GM23338 (cell line): ENCODE results near the gene EPAS1. TPM values are rescaled to one million over a fixed set of nuclear protein-coding genes. Genes with fewer than 3 reads are reported as not detected.

Source experiments
- ATAC-seq: fragments of 200-7000 bp; cut with Tn5 transposase; 3 replicates; pipeline ENCODE4 v1.9.1; 2020
- DNase-seq: peaks from one replicate; pipeline ENCODE4 v3.0.0-alpha.2; 2015; ENCODE audit warnings: low spot score
- H2AFZ ChIP-seq: fragments of 200-600 bp; sonication (generic); 2 replicates; pipeline ENCODE4 v1.8.0; 2016; ENCODE audit warnings: antibody characterized with exemption, mild to moderate bottlenecking, moderate library complexity
- H3F3A ChIP-seq: fragments of 200-600 bp; sonication (generic); replicated peaks from 2 replicates; pipeline ENCODE4 v1.8.0; 2017; ENCODE audit warnings: antibody characterized with exemption, mixed run types, low read depth
- H3K27ac ChIP-seq: fragments of 200-600 bp; sonication (generic); 2 replicates; pipeline ENCODE4 v1.6.1; 2016; ENCODE audit warnings: low read depth
- H3K27me3 ChIP-seq: fragments of 200-600 bp; sonication (generic); 2 replicates; pipeline ENCODE4 v1.8.0; 2016; ENCODE audit warnings: mild to moderate bottlenecking, mixed run types, moderate library complexity; ENCODE audit not compliant: insufficient read depth
- H3K36me3 ChIP-seq: fragments of 200-600 bp; sonication (generic); 2 replicates; pipeline ENCODE4 v1.8.0; 2016; ENCODE audit warnings: mild to moderate bottlenecking; ENCODE audit not compliant: insufficient read depth
- H3K4me1 ChIP-seq: fragments of 200-600 bp; sonication (generic); 2 replicates; pipeline ENCODE4 v1.8.0; 2016; ENCODE audit warnings: mild to moderate bottlenecking, moderate library complexity; ENCODE audit not compliant: insufficient read depth
- H3K4me2 ChIP-seq: fragments of 200-600 bp; sonication (generic); 2 replicates; pipeline ENCODE4 v1.7.1; 2017; ENCODE audit warnings: mixed run types
- H3K4me3 ChIP-seq: fragments of 200-600 bp; sonication (generic); 2 replicates; pipeline ENCODE4 v1.6.1; 2016; ENCODE audit warnings: mixed run types
- H3K79me2 ChIP-seq: fragments of 200-600 bp; sonication (generic); replicated peaks from 2 replicates; pipeline ENCODE4 v1.8.0; 2017; ENCODE audit warnings: mild to moderate bottlenecking; ENCODE audit not compliant: insufficient read depth
- H3K9me2 ChIP-seq: fragments of 200-600 bp; sonication (generic); 2 replicates; pipeline ENCODE4 v1.8.0; 2017; ENCODE audit not compliant: insufficient read depth
- H4K20me1 ChIP-seq: fragments of 200-600 bp; sonication (generic); replicated peaks from 2 replicates; pipeline ENCODE4 v1.8.0; 2017; ENCODE audit warnings: mild to moderate bottlenecking; ENCODE audit not compliant: insufficient read depth
- H3K27ac Mint-ChIP-seq: 2 replicates; pipeline ENCODE4 v1.8.0; 2020; ENCODE audit warnings: inconsistent platforms, mild to moderate bottlenecking, moderate library complexity, mixed read lengths
- H3K27me3 Mint-ChIP-seq: 3 replicates; pipeline ENCODE4 v1.8.0; 2022; ENCODE audit warnings: low read depth, mild to moderate bottlenecking, moderate library complexity, mixed read lengths, inconsistent platforms; ENCODE audit not compliant: insufficient read depth, poor library complexity
- H3K36me3 Mint-ChIP-seq: 3 replicates; pipeline ENCODE4 v1.8.0; 2021; ENCODE audit warnings: low read depth, mild to moderate bottlenecking, inconsistent platforms, moderate library complexity, mixed read lengths
- H3K4me1 Mint-ChIP-seq: 3 replicates; pipeline ENCODE4 v1.8.0; 2020; ENCODE audit warnings: mild to moderate bottlenecking, inconsistent platforms, mixed read lengths
- H3K4me3 Mint-ChIP-seq: 3 replicates; pipeline ENCODE4 v1.8.0; 2021; ENCODE audit warnings: moderate library complexity, mild to moderate bottlenecking, inconsistent platforms, mixed read lengths
- H3K9me3 Mint-ChIP-seq: 3 replicates; pipeline ENCODE4 v1.8.0; 2020; ENCODE audit warnings: moderate library complexity, mild to moderate bottlenecking, inconsistent platforms, mixed read lengths
- CREB1 ChIP-seq: fragments of 250-450 bp; sonication (Bioruptor Pico); IDR thresholded peaks from 2 replicates; pipeline ENCODE4 v1.5.0; 2020; ENCODE audit warnings: low read depth, mild to moderate bottlenecking, moderate library complexity
- EZH2 ChIP-seq: fragments of 200-600 bp; sonication (generic); IDR thresholded peaks from one replicate; pipeline ENCODE4 v1.8.0; 2017; ENCODE audit warnings: antibody characterized with exemption, mild to moderate bottlenecking, low read depth; ENCODE audit not compliant: unreplicated experiment
- JUNB ChIP-seq: IDR thresholded peaks from one replicate; pipeline ENCODE4 v1.6.1; 2016; ENCODE audit warnings: antibody characterized with exemption; ENCODE audit not compliant: unreplicated experiment
- POLR2AphosphoS5 ChIP-seq: IDR thresholded peaks from 2 replicates; pipeline ENCODE4 v1.6.1; 2016; ENCODE audit warnings: antibody characterized with exemption, low read depth
- STAT1 ChIP-seq: IDR thresholded peaks from one replicate; pipeline ENCODE4 v1.6.1; 2016; ENCODE audit warnings: antibody characterized with exemption; ENCODE audit not compliant: unreplicated experiment
- ZNF114 ChIP-seq: fragments of 250-450 bp; sonication (Bioruptor Pico); IDR thresholded peaks from 2 replicates; pipeline ENCODE4 v1.5.0; 2020; ENCODE audit warnings: mild to moderate bottlenecking, moderate library complexity
- polyA plus RNA-seq: library from polyadenylated mRNA; unstranded; fragments of >200 nt; fragmentation: Nextera tagmentation; extraction: Ambion mirVana; gene quantifications from 2 replicates; pipeline ENCODE4 v1.2.1, GENCODE V29; 2016
- total RNA-seq: library from RNA; depleted of rRNA; stranded (reverse); fragments of >200 nt; shearing (Covaris generic); gene quantifications from 2 replicates; pipeline ENCODE4 v1.2.3, GENCODE V29; 2014
- TF ChIP-seq, protein P1 (sequence below): fragments of 250-450 bp; sonication (Bioruptor Pico); IDR thresholded peaks from 2 replicates; pipeline ENCODE4 v1.5.0; 2020; ENCODE audit warnings: mild to moderate bottlenecking, moderate library complexity
- TF ChIP-seq, protein P2 (sequence below): IDR thresholded peaks from 2 replicates; pipeline ENCODE4 v1.6.1; 2016; ENCODE audit warnings: antibody characterized with exemption

The EPAS1 gene
- total and polyA plus RNA-seq, 2 experiments from 2014 or later: 0.68 to 5.4 TPM

DNA sequence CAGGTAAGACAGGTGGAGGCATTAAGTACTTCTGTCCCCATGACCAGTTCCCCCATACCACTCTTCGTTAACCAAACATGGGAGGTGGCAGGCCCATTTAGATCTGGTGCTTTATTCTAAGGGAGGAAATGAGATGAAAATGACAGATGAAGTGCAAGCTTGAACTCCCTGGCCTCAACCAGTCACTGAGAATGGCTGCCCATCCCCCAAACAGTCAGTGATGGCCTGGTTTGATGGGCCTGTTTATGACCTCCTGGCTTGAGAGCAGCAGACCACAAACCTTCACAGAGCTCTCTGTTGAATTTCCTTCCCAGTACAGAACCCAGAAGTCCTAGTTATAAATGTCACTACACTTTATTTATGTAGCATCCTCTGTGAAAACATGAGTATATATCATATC is 31.1 kb downstream of the EPAS1 start (continued):
- TF ChIP-seq, protein P1, sequence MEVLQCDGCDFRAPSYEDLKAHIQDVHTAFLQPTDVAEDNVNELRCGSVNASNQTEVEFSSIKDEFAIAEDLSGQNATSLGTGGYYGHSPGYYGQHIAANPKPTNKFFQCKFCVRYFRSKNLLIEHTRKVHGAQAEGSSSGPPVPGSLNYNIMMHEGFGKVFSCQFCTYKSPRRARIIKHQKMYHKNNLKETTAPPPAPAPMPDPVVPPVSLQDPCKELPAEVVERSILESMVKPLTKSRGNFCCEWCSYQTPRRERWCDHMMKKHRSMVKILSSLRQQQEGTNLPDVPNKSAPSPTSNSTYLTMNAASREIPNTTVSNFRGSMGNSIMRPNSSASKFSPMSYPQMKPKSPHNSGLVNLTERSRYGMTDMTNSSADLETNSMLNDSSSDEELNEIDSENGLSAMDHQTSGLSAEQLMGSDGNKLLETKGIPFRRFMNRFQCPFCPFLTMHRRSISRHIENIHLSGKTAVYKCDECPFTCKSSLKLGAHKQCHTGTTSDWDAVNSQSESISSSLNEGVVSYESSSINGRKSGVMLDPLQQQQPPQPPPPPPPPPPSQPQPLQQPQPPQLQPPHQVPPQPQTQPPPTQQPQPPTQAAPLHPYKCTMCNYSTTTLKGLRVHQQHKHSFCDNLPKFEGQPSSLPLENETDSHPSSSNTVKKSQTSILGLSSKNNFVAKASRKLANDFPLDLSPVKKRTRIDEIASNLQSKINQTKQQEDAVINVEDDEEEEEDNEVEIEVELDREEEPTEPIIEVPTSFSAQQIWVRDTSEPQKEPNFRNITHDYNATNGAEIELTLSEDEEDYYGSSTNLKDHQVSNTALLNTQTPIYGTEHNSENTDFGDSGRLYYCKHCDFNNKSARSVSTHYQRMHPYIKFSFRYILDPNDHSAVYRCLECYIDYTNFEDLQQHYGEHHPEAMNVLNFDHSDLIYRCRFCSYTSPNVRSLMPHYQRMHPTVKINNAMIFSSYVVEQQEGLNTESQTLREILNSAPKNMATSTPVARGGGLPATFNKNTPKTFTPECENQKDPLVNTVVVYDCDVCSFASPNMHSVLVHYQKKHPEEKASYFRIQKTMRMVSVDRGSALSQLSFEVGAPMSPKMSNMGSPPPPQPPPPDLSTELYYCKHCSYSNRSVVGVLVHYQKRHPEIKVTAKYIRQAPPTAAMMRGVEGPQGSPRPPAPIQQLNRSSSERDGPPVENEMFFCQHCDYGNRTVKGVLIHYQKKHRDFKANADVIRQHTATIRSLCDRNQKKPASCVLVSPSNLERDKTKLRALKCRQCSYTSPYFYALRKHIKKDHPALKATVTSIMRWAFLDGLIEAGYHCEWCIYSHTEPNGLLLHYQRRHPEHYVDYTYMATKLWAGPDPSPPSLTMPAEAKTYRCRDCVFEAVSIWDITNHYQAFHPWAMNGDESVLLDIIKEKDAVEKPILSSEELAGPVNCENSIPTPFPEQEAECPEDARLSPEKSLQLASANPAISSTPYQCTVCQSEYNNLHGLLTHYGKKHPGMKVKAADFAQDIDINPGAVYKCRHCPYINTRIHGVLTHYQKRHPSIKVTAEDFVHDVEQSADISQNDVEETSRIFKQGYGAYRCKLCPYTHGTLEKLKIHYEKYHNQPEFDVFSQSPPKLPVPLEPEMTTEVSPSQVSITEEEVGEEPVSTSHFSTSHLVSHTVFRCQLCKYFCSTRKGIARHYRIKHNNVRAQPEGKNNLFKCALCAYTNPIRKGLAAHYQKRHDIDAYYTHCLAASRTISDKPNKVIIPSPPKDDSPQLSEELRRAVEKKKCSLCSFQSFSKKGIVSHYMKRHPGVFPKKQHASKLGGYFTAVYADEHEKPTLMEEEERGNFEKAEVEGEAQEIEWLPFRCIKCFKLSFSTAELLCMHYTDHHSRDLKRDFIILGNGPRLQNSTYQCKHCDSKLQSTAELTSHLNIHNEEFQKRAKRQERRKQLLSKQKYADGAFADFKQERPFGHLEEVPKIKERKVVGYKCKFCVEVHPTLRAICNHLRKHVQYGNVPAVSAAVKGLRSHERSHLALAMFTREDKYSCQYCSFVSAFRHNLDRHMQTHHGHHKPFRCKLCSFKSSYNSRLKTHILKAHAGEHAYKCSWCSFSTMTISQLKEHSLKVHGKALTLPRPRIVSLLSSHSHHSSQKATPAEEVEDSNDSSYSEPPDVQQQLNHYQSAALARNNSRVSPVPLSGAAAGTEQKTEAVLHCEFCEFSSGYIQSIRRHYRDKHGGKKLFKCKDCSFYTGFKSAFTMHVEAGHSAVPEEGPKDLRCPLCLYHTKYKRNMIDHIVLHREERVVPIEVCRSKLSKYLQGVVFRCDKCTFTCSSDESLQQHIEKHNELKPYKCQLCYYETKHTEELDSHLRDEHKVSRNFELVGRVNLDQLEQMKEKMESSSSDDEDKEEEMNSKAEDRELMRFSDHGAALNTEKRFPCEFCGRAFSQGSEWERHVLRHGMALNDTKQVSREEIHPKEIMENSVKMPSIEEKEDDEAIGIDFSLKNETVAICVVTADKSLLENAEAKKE: no peak

DNA sequence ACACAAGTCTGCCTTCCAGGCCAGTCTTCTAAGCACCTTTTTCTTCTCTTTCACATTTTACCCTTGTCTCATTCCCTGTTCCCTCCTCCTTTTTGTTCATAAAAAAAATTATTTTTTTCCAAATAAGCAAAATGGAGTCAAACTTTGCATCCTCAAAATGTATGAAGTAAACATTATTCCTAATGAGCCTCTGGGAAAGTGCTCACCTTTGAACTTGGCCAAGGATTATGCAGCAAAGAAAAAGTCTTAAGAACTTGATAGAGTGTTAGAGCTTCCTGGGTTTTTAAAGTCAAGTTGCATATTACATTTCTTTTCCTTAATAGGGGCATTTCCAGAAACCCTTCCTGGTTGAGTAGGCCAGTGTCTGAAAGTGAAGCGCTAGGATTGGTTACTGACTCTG is 31.6 kb downstream of the EPAS1 start:
- Histone ChIP-seq H3K4me3 (no peak overlapping the region), H3K4me1 (peaks cover 7% of the 10 kb centered on the region), H3K4me2 (no peak overlapping the region), H3K27ac (no peak overlapping the region), H3K79me2 (no peaks in the 10 kb centered on the region), H3F3A (no peaks in the 10 kb centered on the region), H3K9me2 (0 out of 2 replicates have a peak, but pooled peaks cover 9% of the 10 kb centered on the region), H4K20me1 (no peaks in the 10 kb centered on the region), H3K27me3 (no peaks in the 10 kb centered on the region), H2AFZ (no peak overlapping the region), H3K36me3 (no peaks in the 10 kb centered on the region)
- Mint-ChIP-seq H3K27me3 (no peaks in the 10 kb centered on the region), H3K36me3 (no peaks in the 10 kb centered on the region), H3K27ac (no peak overlapping the region), H3K9me3 (no peaks in the 10 kb centered on the region), H3K4me3 (no peak overlapping the region), H3K4me1 (peaks cover 13% of the 10 kb centered on the region)
- no peak for ATAC-seq
- no peak for DNase-seq
- TF ChIP-seq ZNF114 (CRISPR knock-in tag): no peak
- no peak for TF ChIP-seq JUNB
- no peak for TF ChIP-seq POLR2AphosphoS5
- TF ChIP-seq, protein P2, sequence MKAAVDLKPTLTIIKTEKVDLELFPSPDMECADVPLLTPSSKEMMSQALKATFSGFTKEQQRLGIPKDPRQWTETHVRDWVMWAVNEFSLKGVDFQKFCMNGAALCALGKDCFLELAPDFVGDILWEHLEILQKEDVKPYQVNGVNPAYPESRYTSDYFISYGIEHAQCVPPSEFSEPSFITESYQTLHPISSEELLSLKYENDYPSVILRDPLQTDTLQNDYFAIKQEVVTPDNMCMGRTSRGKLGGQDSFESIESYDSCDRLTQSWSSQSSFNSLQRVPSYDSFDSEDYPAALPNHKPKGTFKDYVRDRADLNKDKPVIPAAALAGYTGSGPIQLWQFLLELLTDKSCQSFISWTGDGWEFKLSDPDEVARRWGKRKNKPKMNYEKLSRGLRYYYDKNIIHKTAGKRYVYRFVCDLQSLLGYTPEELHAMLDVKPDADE: no peak
- TF ChIP-seq EZH2: no peak
- TF ChIP-seq STAT1: no peak
- TF ChIP-seq CREB1 (CRISPR knock-in tag): no peak
- TF ChIP-seq, protein P1: no peak
